ENCODE data around the gene LRRN4.

Gene LRRN4

GRCh38 chr20:6053776-6054688, at the start of gene LRRN4:
Gene LRRN4, minus strand, starts transcription at chr20:6054060. Its CDS starts 1,261 bp downstream, at chr20:6052799.
- H3K36me3 ChIP-seq (ENCODE audit: control insufficient read depth in 2 of 2, insufficient read depth in 2 of 2, low read length in 2 of 2): no peaks in the 10 kb centered on the region
- H3K27me3 ChIP-seq (ENCODE audit: control insufficient read depth in 1 of 2, insufficient read depth in 2 of 2, low read length in 2 of 2): peaks cover 0 to 4% of the 10 kb centered on the region in 2 donors
- H3K9ac ChIP-seq (ENCODE audit: low read length in 2 of 2): no peak within 1 kb of the TSS
- H3K9me3 ChIP-seq (ENCODE audit: control insufficient read depth in 2 of 2, low read length in 2 of 2): no peaks in the 10 kb centered on the region
- H3K4me3 ChIP-seq (ENCODE audit: low read length in 2 of 2): no peak within 1 kb of the TSS
- no peak within 1 kb of the TSS for H3K27ac ChIP-seq (ENCODE audit: low read length)
- H3K4me1 ChIP-seq (ENCODE audit: control insufficient read depth, insufficient read depth, low read length): peaks cover 27% of the 10 kb centered on the region

- Histone ChIP-seq H3K4me3 (ENCODE audit: low read length in 2 of 2) (no peak overlapping the region), H3K36me3 (ENCODE audit: control insufficient read depth in 2 of 2, insufficient read depth in 2 of 2, low read length in 2 of 2) (no peaks in the 10 kb centered on the region), H3K27me3 (ENCODE audit: control insufficient read depth in 1 of 2, insufficient read depth in 2 of 2, low read length in 2 of 2) (no peaks in the 10 kb centered on the region), H3K4me1 (ENCODE audit: control insufficient read depth, insufficient read depth, low read length) (no peaks in the 10 kb centered on the region), H3K9me3 (ENCODE audit: control insufficient read depth in 2 of 2, low read length in 2 of 2) (no peaks in the 10 kb centered on the region), H3K27ac (ENCODE audit: low read length) (no peak overlapping the region), H3K9ac (ENCODE audit: low read length in 2 of 2) (no peak overlapping the region)
Measured at GRCh38 chr20:6103301-6103700, 49.4 kb upstream of the LRRN4 start.

GRCh38 chr20:6101346-6101745, 47.5 kb upstream of the LRRN4 start:
- Histone ChIP-seq H3K36me3 (ENCODE audit: control insufficient read depth in 2 of 2, insufficient read depth in 2 of 2, low read length in 2 of 2) (no peaks in the 10 kb centered on the region), H3K9ac (ENCODE audit: low read length in 2 of 2) (no peak overlapping the region), H3K27ac (ENCODE audit: low read length) (no peak overlapping the region)

GRCh38 chr20:6100246-6100645, 46.4 kb upstream of the LRRN4 start:
- H3K36me3 ChIP-seq (ENCODE audit: control insufficient read depth in 2 of 2, insufficient read depth in 2 of 2, low read length in 2 of 2): no peaks in the 10 kb centered on the region
- H3K9ac ChIP-seq (ENCODE audit: low read length in 2 of 2): no peak overlapping the region
- H3K4me1 ChIP-seq (ENCODE audit: control insufficient read depth, insufficient read depth, low read length): no peaks in the 10 kb centered on the region
- H3K27ac ChIP-seq (ENCODE audit: low read length): no peak overlapping the region
- H3K27me3 ChIP-seq (ENCODE audit: control insufficient read depth in 1 of 2, insufficient read depth in 2 of 2, low read length in 2 of 2): no peaks in the 10 kb centered on the region
- H3K4me3 ChIP-seq (ENCODE audit: low read length in 2 of 2): no peak overlapping the region
- H3K9me3 ChIP-seq (ENCODE audit: control insufficient read depth in 2 of 2, low read length in 2 of 2): no peaks in the 10 kb centered on the region

More at GRCh38 chr20:6101346-6101745, 47.5 kb upstream of the LRRN4 start:
- no peaks in the 10 kb centered on the region for H3K9me3 ChIP-seq (ENCODE audit: control insufficient read depth in 2 of 2, low read length in 2 of 2)
- no peak overlapping the region for H3K4me3 ChIP-seq (ENCODE audit: low read length in 2 of 2)
- H3K27me3 ChIP-seq (ENCODE audit: control insufficient read depth in 1 of 2, insufficient read depth in 2 of 2, low read length in 2 of 2): no peaks in the 10 kb centered on the region
- no peaks in the 10 kb centered on the region for H3K4me1 ChIP-seq (ENCODE audit: control insufficient read depth, insufficient read depth, low read length)

- Histone ChIP-seq H3K36me3 (ENCODE audit: control insufficient read depth in 2 of 2, insufficient read depth in 2 of 2, low read length in 2 of 2) (no peaks in the 10 kb centered on the region), H3K27me3 (ENCODE audit: control insufficient read depth in 1 of 2, insufficient read depth in 2 of 2, low read length in 2 of 2) (no peaks in the 10 kb centered on the region), H3K9ac (ENCODE audit: low read length in 2 of 2) (no peak overlapping the region), H3K4me1 (ENCODE audit: control insufficient read depth, insufficient read depth, low read length) (no peaks in the 10 kb centered on the region), H3K9me3 (ENCODE audit: control insufficient read depth in 2 of 2, low read length in 2 of 2) (no peaks in the 10 kb centered on the region), H3K27ac (ENCODE audit: low read length) (no peak overlapping the region), H3K4me3 (ENCODE audit: low read length in 2 of 2) (no peak overlapping the region)
Measured at GRCh38 chr20:6099819-6100218, 46.0 kb upstream of the LRRN4 start.

- no peak overlapping the region for H3K9ac ChIP-seq (ENCODE audit: low read length in 2 of 2)
- no peak overlapping the region for H3K4me3 ChIP-seq (ENCODE audit: low read length in 2 of 2)
- no peaks in the 10 kb centered on the region for H3K4me1 ChIP-seq (ENCODE audit: control insufficient read depth, insufficient read depth, low read length)
- no peaks in the 10 kb centered on the region for H3K27me3 ChIP-seq (ENCODE audit: control insufficient read depth in 1 of 2, insufficient read depth in 2 of 2, low read length in 2 of 2)
- H3K9me3 ChIP-seq (ENCODE audit: control insufficient read depth in 2 of 2, low read length in 2 of 2): no peaks in the 10 kb centered on the region
- H3K36me3 ChIP-seq (ENCODE audit: control insufficient read depth in 2 of 2, insufficient read depth in 2 of 2, low read length in 2 of 2): no peaks in the 10 kb centered on the region
- no peak overlapping the region for H3K27ac ChIP-seq (ENCODE audit: low read length)
Measured at GRCh38 chr20:6095409-6095808, 41.5 kb upstream of the LRRN4 start.

- Histone ChIP-seq H3K36me3 (ENCODE audit: control insufficient read depth in 2 of 2, insufficient read depth in 2 of 2, low read length in 2 of 2) (no peaks in the 10 kb centered on the region), H3K27me3 (ENCODE audit: control insufficient read depth in 1 of 2, insufficient read depth in 2 of 2, low read length in 2 of 2) (no peaks in the 10 kb centered on the region), H3K27ac (ENCODE audit: low read length) (no peak overlapping the region), H3K9ac (ENCODE audit: low read length in 2 of 2) (no peak overlapping the region), H3K9me3 (ENCODE audit: control insufficient read depth in 2 of 2, low read length in 2 of 2) (no peaks in the 10 kb centered on the region), H3K4me1 (ENCODE audit: control insufficient read depth, insufficient read depth, low read length) (no peaks in the 10 kb centered on the region), H3K4me3 (ENCODE audit: low read length in 2 of 2) (no peak overlapping the region)
Measured at GRCh38 chr20:6094565-6094964, 40.7 kb upstream of the LRRN4 start.

GRCh38 chr20:6094063-6094462, 40.2 kb upstream of the LRRN4 start:
- H3K9me3 ChIP-seq (ENCODE audit: control insufficient read depth in 2 of 2, low read length in 2 of 2): no peaks in the 10 kb centered on the region
- no peak overlapping the region for H3K9ac ChIP-seq (ENCODE audit: low read length in 2 of 2)
- no peak overlapping the region for H3K4me3 ChIP-seq (ENCODE audit: low read length in 2 of 2)
- H3K27ac ChIP-seq (ENCODE audit: low read length): no peak overlapping the region
- H3K4me1 ChIP-seq (ENCODE audit: control insufficient read depth, insufficient read depth, low read length): no peaks in the 10 kb centered on the region
- H3K27me3 ChIP-seq (ENCODE audit: control insufficient read depth in 1 of 2, insufficient read depth in 2 of 2, low read length in 2 of 2): no peaks in the 10 kb centered on the region
- no peaks in the 10 kb centered on the region for H3K36me3 ChIP-seq (ENCODE audit: control insufficient read depth in 2 of 2, insufficient read depth in 2 of 2, low read length in 2 of 2)

GRCh38 chr20:6091661-6092060, 37.8 kb upstream of the LRRN4 start:
- Histone ChIP-seq H3K4me1 (ENCODE audit: control insufficient read depth, insufficient read depth, low read length) (no peaks in the 10 kb centered on the region), H3K36me3 (ENCODE audit: control insufficient read depth in 2 of 2, insufficient read depth in 2 of 2, low read length in 2 of 2) (no peaks in the 10 kb centered on the region), H3K4me3 (ENCODE audit: low read length in 2 of 2) (no peak overlapping the region), H3K27me3 (ENCODE audit: control insufficient read depth in 1 of 2, insufficient read depth in 2 of 2, low read length in 2 of 2) (no peaks in the 10 kb centered on the region), H3K9ac (ENCODE audit: low read length in 2 of 2) (no peak overlapping the region), H3K9me3 (ENCODE audit: control insufficient read depth in 2 of 2, low read length in 2 of 2) (no peaks in the 10 kb centered on the region), H3K27ac (ENCODE audit: low read length) (no peak overlapping the region)

- H3K27me3 ChIP-seq (ENCODE audit: control insufficient read depth in 1 of 2, insufficient read depth in 2 of 2, low read length in 2 of 2): no peaks in the 10 kb centered on the region
- H3K9ac ChIP-seq (ENCODE audit: low read length in 2 of 2): no peak overlapping the region
- no peak overlapping the region for H3K27ac ChIP-seq (ENCODE audit: low read length)
- no peaks in the 10 kb centered on the region for H3K36me3 ChIP-seq (ENCODE audit: control insufficient read depth in 2 of 2, insufficient read depth in 2 of 2, low read length in 2 of 2)
- no peaks in the 10 kb centered on the region for H3K4me1 ChIP-seq (ENCODE audit: control insufficient read depth, insufficient read depth, low read length)
- H3K9me3 ChIP-seq (ENCODE audit: control insufficient read depth in 2 of 2, low read length in 2 of 2): no peaks in the 10 kb centered on the region
- H3K4me3 ChIP-seq (ENCODE audit: low read length in 2 of 2): no peak overlapping the region
Measured at GRCh38 chr20:6086868-6087267, 33.0 kb upstream of the LRRN4 start.

- Histone ChIP-seq H3K9ac (ENCODE audit: low read length in 2 of 2) (no peak overlapping the region), H3K9me3 (ENCODE audit: control insufficient read depth in 2 of 2, low read length in 2 of 2) (no peaks in the 10 kb centered on the region), H3K27me3 (ENCODE audit: control insufficient read depth in 1 of 2, insufficient read depth in 2 of 2, low read length in 2 of 2) (no peaks in the 10 kb centered on the region), H3K4me3 (ENCODE audit: low read length in 2 of 2) (no peak overlapping the region), H3K4me1 (ENCODE audit: control insufficient read depth, insufficient read depth, low read length) (no peaks in the 10 kb centered on the region), H3K27ac (ENCODE audit: low read length) (no peak overlapping the region), H3K36me3 (ENCODE audit: control insufficient read depth in 2 of 2, insufficient read depth in 2 of 2, low read length in 2 of 2) (no peaks in the 10 kb centered on the region)
Measured at GRCh38 chr20:6083926-6084325, 30.1 kb upstream of the LRRN4 start.

Data from stomach smooth muscle (tissue), 2 donors.